H54 (cell line): ENCODE data around the gene LYZL1.
"Not testable (repeated sequence)": the region's sequence is repeated elsewhere in the genome, so short reads cannot be mapped to it uniquely, and the experiment has no call there.

Source experiments
- DNase-seq: peaks from one replicate; pipeline ENCODE4 v3.0.0; 2011; ENCODE audit warnings: low spot score, mixed read lengths; ENCODE audit not compliant: insufficient read length
- FAIRE-seq: peaks from 3 replicates; lab custom pipeline; 2011; peaks lifted over from hg19 to GRCh38; lab: Jason Lieb, UNC
- POLR2A ChIP-seq: IDR thresholded peaks from 2 replicates; pipeline ENCODE4 v1.6.1; 2011; ENCODE audit warnings: low read depth, mild to moderate bottlenecking, low read length

The LYZL1 gene

DNA sequence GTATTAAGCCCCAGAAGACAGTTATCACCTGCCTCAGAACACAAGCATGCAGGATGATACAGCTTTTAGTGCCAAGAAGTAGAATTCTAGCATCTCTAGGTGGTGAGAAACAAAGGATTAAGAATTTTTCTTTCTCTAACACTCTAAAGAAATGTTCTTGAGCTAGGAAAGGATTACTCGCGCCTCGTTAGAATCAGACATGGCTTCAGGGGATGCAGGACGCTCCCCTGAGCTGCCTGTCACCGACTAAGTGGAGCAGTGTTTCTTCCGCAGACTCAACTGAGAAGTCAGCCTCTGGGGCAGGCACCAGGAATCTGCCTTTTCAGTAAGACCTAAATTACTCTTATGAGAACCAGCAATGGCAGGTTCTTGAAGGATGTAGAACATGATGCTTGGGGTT is at the start of gene LYZL1:
LYZL1 (plus strand) TSS at position 165 of the 400 bp plus-strand sequence. CDS start 2,798 bp downstream, outside the sequence.
- not testable (repeated sequence) for DNase-seq, FAIRE-seq

GRCh38 chr10:29239569-29240472 is 49.0 kb upstream of the LYZL1 start:
- DNase-seq: peak; percentile 41
- TF ChIP-seq POLR2A: no peak
- FAIRE-seq: peak; percentile 15

DNA sequence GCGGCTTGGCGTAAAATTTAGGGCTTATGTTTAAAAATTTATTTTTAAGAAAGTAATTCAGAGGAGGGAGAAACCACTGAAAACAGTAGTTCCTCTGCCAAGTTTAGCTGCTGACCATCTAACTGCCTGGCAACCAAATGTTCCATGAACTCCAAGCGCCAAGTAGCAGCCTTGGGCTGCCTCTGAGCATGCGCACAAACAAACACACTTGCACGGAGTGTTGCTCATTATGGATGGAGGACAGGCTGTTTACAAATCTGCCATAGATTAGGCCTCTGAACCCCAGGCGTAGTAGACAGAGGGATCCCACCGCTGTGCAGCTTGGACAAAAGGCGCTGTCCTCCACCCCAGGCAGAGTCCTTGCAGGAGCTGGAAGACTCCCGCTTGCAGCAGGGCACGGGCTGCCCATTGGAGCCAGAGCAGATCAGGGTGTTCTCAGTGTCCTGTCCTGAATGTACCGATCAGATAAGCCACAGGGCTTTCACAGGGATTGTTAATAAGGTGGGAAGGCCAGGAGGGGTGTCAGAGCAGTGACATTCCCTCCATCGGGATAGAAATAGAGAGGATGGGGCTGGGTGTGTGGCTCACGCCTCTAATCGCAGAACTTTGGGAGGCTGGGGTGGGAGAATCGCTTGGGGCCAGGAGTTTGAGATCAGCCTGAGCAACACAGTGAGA is 47.7 kb upstream of the LYZL1 start:
- DNase-seq (no peak), FAIRE-seq (no peak)
- no peak for TF ChIP-seq POLR2A

DNA sequence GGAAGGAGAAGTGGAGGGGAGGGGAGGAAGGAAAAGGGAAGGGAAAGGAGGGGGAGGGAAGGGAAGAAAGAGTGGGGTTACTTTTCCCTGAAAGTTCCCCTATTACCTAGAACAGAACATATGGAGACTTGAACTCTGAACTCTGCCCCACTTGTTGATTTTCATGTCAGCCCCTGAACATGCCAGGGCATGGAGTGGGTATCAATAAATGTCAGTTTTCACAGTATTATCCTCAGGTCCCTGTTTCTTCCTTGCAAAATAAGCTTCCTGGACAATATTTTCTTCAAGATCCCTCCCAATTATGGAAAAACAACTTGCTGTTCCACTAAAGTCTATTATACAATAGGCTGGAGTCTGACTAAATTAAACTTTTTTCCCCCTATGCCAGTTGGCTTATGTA is 46.9 kb upstream of the LYZL1 start:
- no peak for TF ChIP-seq POLR2A
- FAIRE-seq: no peak
- no peak for DNase-seq

DNA sequence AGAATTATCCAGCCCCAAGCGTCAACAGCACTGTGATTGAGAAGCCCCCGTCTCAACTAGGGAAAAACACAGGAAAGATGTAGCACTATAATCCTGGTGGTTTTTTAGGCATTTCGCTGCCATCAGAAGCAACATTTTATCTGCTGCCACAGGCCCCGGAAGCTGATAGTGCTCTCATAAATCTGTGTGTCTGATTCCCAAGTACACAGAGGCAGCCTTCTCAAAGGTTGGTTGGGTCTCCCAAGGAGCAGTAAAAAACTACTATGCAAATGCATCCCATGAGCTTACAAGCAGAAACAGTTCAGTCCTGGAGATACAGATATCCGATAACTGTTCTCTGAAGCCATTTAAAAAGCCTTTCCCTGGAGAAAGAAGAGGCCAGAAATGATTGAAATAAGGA is 45.8 kb upstream of the LYZL1 start:
- no peak for FAIRE-seq
- no peak for TF ChIP-seq POLR2A
- DNase-seq: no peak

GRCh38 chr10:29243750-29244149 is 45.1 kb upstream of the LYZL1 start:
- DNase-seq (no peak), FAIRE-seq (no peak)
- TF ChIP-seq POLR2A: no peak

- FAIRE-seq: no peak
- TF ChIP-seq POLR2A: no peak
- DNase-seq: no peak
Observed at GRCh38 chr10:29244978-29245377, 43.9 kb upstream of the LYZL1 start.

GRCh38 chr10:29245476-29245875 is 43.4 kb upstream of the LYZL1 start:
- FAIRE-seq (no peak), DNase-seq (no peak)
- no peak for TF ChIP-seq POLR2A

GRCh38 chr10:29246449-29246848 is 42.4 kb upstream of the LYZL1 start:
- no peak for TF ChIP-seq POLR2A
- no peak for FAIRE-seq
- no peak for DNase-seq

GRCh38 chr10:29248158-29248557 is 40.7 kb upstream of the LYZL1 start:
- FAIRE-seq: no peak
- no peak for TF ChIP-seq POLR2A

DNA sequence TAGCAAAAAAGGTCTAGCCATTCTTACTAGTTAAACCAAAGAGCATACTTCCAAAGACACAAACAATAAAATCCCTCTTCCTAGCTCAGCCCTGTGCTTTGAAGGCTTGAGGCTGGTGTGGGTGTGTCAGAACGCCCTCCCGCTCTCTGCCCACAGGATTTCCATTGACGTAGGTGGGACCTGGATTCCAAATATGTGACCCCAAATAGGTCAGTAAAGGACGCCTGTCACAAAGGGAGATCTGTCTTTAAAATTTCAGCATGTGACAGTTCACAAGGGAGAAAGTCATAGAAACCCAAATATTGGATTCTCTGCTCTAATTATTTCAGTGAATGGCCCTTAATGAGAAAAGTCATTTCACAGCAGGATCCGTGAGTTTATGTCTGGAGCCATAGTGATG is 39.9 kb upstream of the LYZL1 start:
- DNase-seq (no peak), FAIRE-seq (no peak)
- no peak for TF ChIP-seq POLR2A

More at GRCh38 chr10:29248158-29248557, 40.7 kb upstream of the LYZL1 start:
- DNase-seq: no peak

- TF ChIP-seq POLR2A: no peak
- DNase-seq (no peak), FAIRE-seq (no peak)
Observed at GRCh38 chr10:29250066-29250465, 38.8 kb upstream of the LYZL1 start.

DNA sequence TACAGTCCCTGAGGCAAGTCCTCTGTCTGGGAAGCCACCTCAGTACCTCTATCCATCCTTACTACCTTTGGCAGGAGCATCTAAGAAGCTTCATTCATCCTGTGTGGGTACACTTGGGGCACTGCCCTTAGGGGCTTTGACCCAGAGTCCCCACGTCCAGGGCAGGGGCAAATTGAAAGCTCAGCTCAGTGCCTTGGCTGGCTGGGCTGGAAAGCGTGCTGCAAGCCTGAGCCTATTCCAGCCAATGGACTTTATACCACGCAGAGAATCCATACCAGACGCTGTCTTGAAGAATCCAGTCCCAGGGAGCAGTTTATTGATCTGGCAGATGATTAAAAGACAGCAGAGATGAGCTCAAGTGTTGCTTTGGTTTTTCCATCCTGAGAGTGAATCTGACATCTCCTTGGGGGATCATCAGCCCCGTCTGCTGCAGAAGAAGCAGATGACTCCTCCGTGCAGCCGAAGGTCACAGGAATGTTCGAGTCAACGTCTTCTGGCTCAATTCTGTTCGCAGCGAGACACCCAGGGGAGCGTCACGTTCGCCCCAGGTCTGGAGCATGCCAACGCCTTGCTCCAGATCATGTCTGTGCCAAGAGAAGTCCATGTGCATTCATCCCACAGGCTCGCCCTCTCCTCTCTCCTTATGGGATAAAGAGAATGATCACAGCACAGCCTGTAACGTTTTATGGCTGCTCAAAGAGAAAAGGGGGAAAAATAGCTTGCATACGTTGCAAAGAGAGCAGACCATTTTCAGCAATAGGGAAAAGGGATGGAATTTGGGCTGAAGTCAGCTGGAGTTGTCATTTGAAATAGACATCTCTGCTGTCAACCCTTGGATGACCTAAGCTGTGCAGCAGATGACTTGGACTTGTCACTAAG is 35.8 kb upstream of the LYZL1 start:
- DNase-seq: no peak
- no peak for FAIRE-seq
- TF ChIP-seq POLR2A: no peak

DNA sequence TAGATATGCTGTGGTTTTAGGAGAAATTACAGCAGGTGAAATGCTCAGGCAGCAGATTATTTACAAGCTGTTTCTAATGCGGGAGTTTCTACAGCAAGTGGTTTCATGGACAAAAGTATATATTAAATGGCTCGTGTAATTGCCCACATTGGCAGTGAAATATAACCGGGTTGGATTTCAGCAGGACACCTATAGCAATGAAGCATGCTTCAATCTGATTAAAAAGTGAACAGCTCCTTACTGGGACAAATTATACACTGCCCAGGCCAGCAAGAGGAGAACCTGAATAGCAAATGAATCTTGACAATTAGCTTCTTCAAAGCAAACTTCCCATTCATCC is 35.2 kb upstream of the LYZL1 start:
- FAIRE-seq (no peak), DNase-seq (no peak)
- TF ChIP-seq POLR2A: no peak
